ENCODE data around the gene NLK. TPM values are rescaled to one million over a fixed set of nuclear protein-coding genes. Genes with fewer than 3 reads are reported as not detected.

Gene NLK
- total and polyA plus RNA-seq, 7 donors: 9.3 to 17.1 (median 15.0) TPM

DNA sequence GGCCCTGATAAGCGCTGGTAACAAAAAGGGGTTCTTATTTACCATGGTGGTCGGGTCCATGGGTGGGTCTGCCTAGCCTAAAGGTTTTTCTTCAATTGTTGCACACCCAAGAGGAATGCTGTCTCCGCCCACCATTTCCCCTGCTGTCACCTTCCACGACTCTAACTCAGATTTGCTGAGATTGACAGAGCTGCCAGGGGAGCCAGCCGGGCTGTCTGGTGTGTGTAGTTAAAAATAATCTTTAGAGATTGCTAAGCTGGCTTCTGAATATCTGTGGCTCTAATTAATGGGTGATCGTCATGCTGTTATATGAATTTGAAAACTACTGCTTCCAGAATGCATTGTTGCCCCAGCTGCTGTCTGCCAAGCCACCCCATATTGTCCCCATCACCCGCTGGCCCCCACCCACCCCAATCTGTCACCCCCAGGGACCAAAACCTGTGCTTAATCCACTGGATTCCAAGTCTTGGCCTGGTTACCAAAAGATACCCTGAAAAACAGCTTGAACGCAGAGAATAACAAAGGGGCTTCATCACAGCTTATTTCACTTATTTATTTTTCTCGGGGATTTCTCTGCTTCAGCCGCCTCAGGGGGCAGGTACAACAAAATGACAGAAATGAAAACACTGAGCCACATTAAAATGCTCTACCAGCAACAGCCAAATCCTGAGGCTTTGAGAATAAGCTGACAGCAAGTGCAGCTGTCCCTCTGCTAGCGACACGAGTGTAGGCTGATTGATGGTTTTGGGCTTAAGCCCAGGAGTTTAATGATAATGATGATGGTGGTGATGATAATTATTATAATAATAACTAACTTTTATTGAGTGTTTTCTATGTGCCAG is 46.1 kb upstream of the NLK start:
- TF ChIP-seq POLR2AphosphoS5 (IDR thresholded peaks at IDR 0.05): no peak
- TF ChIP-seq, protein P1, sequence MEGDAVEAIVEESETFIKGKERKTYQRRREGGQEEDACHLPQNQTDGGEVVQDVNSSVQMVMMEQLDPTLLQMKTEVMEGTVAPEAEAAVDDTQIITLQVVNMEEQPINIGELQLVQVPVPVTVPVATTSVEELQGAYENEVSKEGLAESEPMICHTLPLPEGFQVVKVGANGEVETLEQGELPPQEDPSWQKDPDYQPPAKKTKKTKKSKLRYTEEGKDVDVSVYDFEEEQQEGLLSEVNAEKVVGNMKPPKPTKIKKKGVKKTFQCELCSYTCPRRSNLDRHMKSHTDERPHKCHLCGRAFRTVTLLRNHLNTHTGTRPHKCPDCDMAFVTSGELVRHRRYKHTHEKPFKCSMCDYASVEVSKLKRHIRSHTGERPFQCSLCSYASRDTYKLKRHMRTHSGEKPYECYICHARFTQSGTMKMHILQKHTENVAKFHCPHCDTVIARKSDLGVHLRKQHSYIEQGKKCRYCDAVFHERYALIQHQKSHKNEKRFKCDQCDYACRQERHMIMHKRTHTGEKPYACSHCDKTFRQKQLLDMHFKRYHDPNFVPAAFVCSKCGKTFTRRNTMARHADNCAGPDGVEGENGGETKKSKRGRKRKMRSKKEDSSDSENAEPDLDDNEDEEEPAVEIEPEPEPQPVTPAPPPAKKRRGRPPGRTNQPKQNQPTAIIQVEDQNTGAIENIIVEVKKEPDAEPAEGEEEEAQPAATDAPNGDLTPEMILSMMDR (IDR thresholded peaks at IDR 0.05): no peak
- no peak for TF ChIP-seq POLR2A (IDR thresholded peaks at IDR 0.05)
- no peak for TF ChIP-seq EP300 (IDR thresholded peaks at IDR 0.05)
- Histone ChIP-seq H3K9me3 (no peaks in the 10 kb centered on the region), H3K27ac (no peak overlapping the region), H3K27me3 (no peaks in the 10 kb centered on the region), H3K36me3 (no peaks in the 10 kb centered on the region), H3K4me3 (no peak overlapping the region), H3K4me1 (no peaks in the 10 kb centered on the region)
- WGBS, 2 donors: 62 to 66% methylated on average over 12 of the region's 12 CpGs
- DNase-seq: no peak
- intact Hi-C loops (cut with DNase I): no loop called here

DNA sequence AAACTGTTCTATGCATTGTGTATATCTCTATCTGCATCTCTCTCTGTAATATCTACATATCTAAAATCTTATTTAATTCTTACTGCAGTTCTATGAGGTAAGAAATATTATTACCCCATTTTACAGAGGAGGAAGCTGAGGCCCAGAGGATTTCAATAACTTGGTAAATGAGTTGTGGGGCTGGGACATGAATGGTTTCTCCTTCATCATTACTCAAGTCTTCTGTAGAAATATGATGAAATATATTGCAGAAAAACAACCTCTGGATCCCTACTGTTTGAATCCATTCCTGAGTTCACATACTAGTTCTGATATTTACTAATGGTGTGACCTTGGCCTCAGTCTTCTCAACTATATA is 45.5 kb upstream of the NLK start:
- Histone ChIP-seq H3K4me1 (no peaks in the 10 kb centered on the region), H3K36me3 (no peaks in the 10 kb centered on the region), H3K9me3 (no peaks in the 10 kb centered on the region), H3K27me3 (no peaks in the 10 kb centered on the region), H3K27ac (no peak overlapping the region), H3K4me3 (no peak overlapping the region)
- intact Hi-C loops (cut with DNase I): no loop called here
- TF ChIP-seq EP300 (IDR thresholded peaks at IDR 0.05) (no peak), POLR2AphosphoS5 (IDR thresholded peaks at IDR 0.05) (no peak), POLR2A (IDR thresholded peaks at IDR 0.05) (no peak)
- TF ChIP-seq, protein P1 (IDR thresholded peaks at IDR 0.05): no peak
- DNase-seq: no peak

DNA sequence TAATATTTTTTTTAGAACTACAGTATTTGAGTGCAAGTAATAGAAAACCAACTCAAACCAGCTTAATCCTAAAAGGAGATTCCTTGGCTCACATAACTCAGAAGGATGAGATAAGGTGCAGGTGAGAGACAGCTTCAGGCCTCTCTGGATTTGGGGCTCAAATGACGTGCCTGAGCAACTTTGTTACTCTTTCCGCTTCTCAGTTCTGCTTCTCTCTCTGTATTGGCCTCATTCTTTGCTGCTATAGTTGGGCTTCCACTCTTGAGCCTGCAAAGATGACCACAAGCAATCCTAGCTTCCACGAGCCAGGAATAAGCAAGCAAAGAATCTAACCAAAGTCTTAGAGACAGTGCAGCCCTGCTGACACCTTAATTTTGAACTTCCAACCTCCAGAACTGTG is 45.0 kb upstream of the NLK start:
- DNase-seq: no peak
- Histone ChIP-seq H3K9me3 (no peaks in the 10 kb centered on the region), H3K27me3 (no peaks in the 10 kb centered on the region), H3K4me3 (no peak overlapping the region), H3K27ac (no peak overlapping the region), H3K4me1 (no peaks in the 10 kb centered on the region), H3K36me3 (no peaks in the 10 kb centered on the region)
- intact Hi-C loops (cut with DNase I): no loop called here
- TF ChIP-seq EP300 (IDR thresholded peaks at IDR 0.05) (no peak), POLR2AphosphoS5 (IDR thresholded peaks at IDR 0.05) (no peak), POLR2A (IDR thresholded peaks at IDR 0.05) (no peak)
- TF ChIP-seq, protein P1 (IDR thresholded peaks at IDR 0.05): no peak
- WGBS, 2 donors: 75 to 86% methylated on average over 3 of the region's 3 CpGs

DNA sequence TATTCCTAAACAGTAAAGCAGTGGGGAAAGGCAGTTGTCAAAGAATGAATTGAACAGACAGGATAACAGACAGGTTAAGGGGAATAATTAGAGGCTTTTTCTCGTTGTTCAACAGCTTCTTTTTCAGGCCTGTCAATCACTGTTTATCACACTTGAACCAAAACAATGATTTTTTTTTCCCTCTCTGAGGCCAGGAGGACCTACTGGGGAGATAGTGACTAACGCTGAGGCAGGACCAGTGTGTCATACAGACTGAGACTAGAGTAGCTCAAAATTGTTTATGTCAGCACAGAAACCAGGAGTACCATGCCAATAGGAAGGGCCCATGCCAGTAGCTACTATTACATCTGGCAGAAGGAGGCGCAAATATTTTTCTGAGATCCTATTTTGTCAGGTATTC is 41.3 kb upstream of the NLK start:
- WGBS, 2 donors: 59 to 62% methylated on average over 3 of the region's 3 CpGs

More for the DNA sequence above, 41.3 kb upstream of the NLK start:
- TF ChIP-seq POLR2A (IDR thresholded peaks at IDR 0.05): no peak
- TF ChIP-seq, protein P1 (IDR thresholded peaks at IDR 0.05): no peak
- no peak for TF ChIP-seq POLR2AphosphoS5 (IDR thresholded peaks at IDR 0.05)
- TF ChIP-seq EP300 (IDR thresholded peaks at IDR 0.05): no peak
- Histone ChIP-seq H3K4me3 (no peak overlapping the region), H3K36me3 (no peaks in the 10 kb centered on the region), H3K27me3 (no peaks in the 10 kb centered on the region), H3K4me1 (no peaks in the 10 kb centered on the region), H3K27ac (no peak overlapping the region), H3K9me3 (no peaks in the 10 kb centered on the region)
- no peak for DNase-seq
- intact Hi-C loops (cut with DNase I): no loop called here

Measured in sigmoid colon (tissue), 7 donors.